Measurements from ENCODE around the gene ZBED4.

ZBED4 gene

GRCh38 chr22:49873228-49873940, 19.7 kb downstream of the ZBED4 start:
- no peaks in the 10 kb centered on the region for H3K4me1 ChIP-seq (ENCODE audit: control insufficient read depth, insufficient read depth, low read length)
- no peaks in the 10 kb centered on the region for H3K27me3 ChIP-seq (replicated peaks; ENCODE audit: control insufficient read depth, insufficient read depth, low read length)
- H3K4me3 ChIP-seq (ENCODE audit: low read length): no peak overlapping the region
- H3K36me3 ChIP-seq (ENCODE audit: control insufficient read depth, insufficient read depth, low read length, severe bottlenecking): no peaks in the 10 kb centered on the region
- H3K9me3 ChIP-seq (ENCODE audit: control insufficient read depth, low read length): peaks cover 12% of the 10 kb centered on the region
- no peak overlapping the region for H3K9ac ChIP-seq (ENCODE audit: low read length)
- DNase-seq (ENCODE audit: low read depth): no peak

- Histone ChIP-seq H3K4me3 (ENCODE audit: low read length) (no peak overlapping the region), H3K27me3 (replicated peaks; ENCODE audit: control insufficient read depth, insufficient read depth, low read length) (no peaks in the 10 kb centered on the region), H3K9me3 (ENCODE audit: control insufficient read depth, low read length) (no peaks in the 10 kb centered on the region), H3K9ac (ENCODE audit: low read length) (no peak overlapping the region), H3K36me3 (ENCODE audit: control insufficient read depth, insufficient read depth, low read length, severe bottlenecking) (no peaks in the 10 kb centered on the region), H3K4me1 (ENCODE audit: control insufficient read depth, insufficient read depth, low read length) (no peaks in the 10 kb centered on the region)
- DNase-seq (ENCODE audit: low read depth): no peak
Observed at GRCh38 chr22:49877642-49878041, 24.0 kb downstream of the ZBED4 start.

- H3K36me3 ChIP-seq (ENCODE audit: control insufficient read depth, insufficient read depth, low read length, severe bottlenecking): no peaks in the 10 kb centered on the region
- H3K27me3 ChIP-seq (replicated peaks; ENCODE audit: control insufficient read depth, insufficient read depth, low read length): no peaks in the 10 kb centered on the region
- no peaks in the 10 kb centered on the region for H3K4me1 ChIP-seq (ENCODE audit: control insufficient read depth, insufficient read depth, low read length)
- H3K9me3 ChIP-seq (ENCODE audit: control insufficient read depth, low read length): no peaks in the 10 kb centered on the region
- DNase-seq (ENCODE audit: low read depth): no peak
- H3K4me3 ChIP-seq (ENCODE audit: low read length): no peak overlapping the region
- H3K9ac ChIP-seq (ENCODE audit: low read length): no peak overlapping the region
Observed at GRCh38 chr22:49878206-49878605, 24.6 kb downstream of the ZBED4 start.

- Histone ChIP-seq H3K4me3 (ENCODE audit: low read length) (no peak overlapping the region), H3K9ac (ENCODE audit: low read length) (no peak overlapping the region), H3K9me3 (ENCODE audit: control insufficient read depth, low read length) (no peaks in the 10 kb centered on the region), H3K27me3 (replicated peaks; ENCODE audit: control insufficient read depth, insufficient read depth, low read length) (no peaks in the 10 kb centered on the region), H3K4me1 (ENCODE audit: control insufficient read depth, insufficient read depth, low read length) (no peaks in the 10 kb centered on the region), H3K36me3 (ENCODE audit: control insufficient read depth, insufficient read depth, low read length, severe bottlenecking) (peaks cover 12% of the 10 kb centered on the region)
- no peak for DNase-seq (ENCODE audit: low read depth)
Observed at GRCh38 chr22:49879871-49880270, 26.2 kb downstream of the ZBED4 start.

GRCh38 chr22:49880281-49880680, 26.6 kb downstream of the ZBED4 start:
- peaks cover 16% of the 10 kb centered on the region for H3K36me3 ChIP-seq (ENCODE audit: control insufficient read depth, insufficient read depth, low read length, severe bottlenecking)
- no peaks in the 10 kb centered on the region for H3K27me3 ChIP-seq (replicated peaks; ENCODE audit: control insufficient read depth, insufficient read depth, low read length)
- H3K4me1 ChIP-seq (ENCODE audit: control insufficient read depth, insufficient read depth, low read length): no peaks in the 10 kb centered on the region
- H3K9ac ChIP-seq (ENCODE audit: low read length): no peak overlapping the region
- no peak overlapping the region for H3K4me3 ChIP-seq (ENCODE audit: low read length)
- DNase-seq (ENCODE audit: low read depth): no peak
- H3K9me3 ChIP-seq (ENCODE audit: control insufficient read depth, low read length): no peaks in the 10 kb centered on the region

- Histone ChIP-seq H3K4me3 (ENCODE audit: low read length) (no peak overlapping the region), H3K36me3 (ENCODE audit: control insufficient read depth, insufficient read depth, low read length, severe bottlenecking) (peaks cover 32% of the 10 kb centered on the region), H3K4me1 (ENCODE audit: control insufficient read depth, insufficient read depth, low read length) (no peaks in the 10 kb centered on the region), H3K9me3 (ENCODE audit: control insufficient read depth, low read length) (no peaks in the 10 kb centered on the region), H3K27me3 (replicated peaks; ENCODE audit: control insufficient read depth, insufficient read depth, low read length) (no peaks in the 10 kb centered on the region), H3K9ac (ENCODE audit: low read length) (no peak overlapping the region)
- no peak for DNase-seq (ENCODE audit: low read depth)
Observed at GRCh38 chr22:49881856-49882255, 28.2 kb downstream of the ZBED4 start.

- Histone ChIP-seq H3K4me3 (ENCODE audit: low read length) (no peak overlapping the region), H3K27me3 (replicated peaks; ENCODE audit: control insufficient read depth, insufficient read depth, low read length) (no peaks in the 10 kb centered on the region), H3K36me3 (ENCODE audit: control insufficient read depth, insufficient read depth, low read length, severe bottlenecking) (peaks cover 40% of the 10 kb centered on the region), H3K9ac (ENCODE audit: low read length) (no peak overlapping the region), H3K9me3 (ENCODE audit: control insufficient read depth, low read length) (no peaks in the 10 kb centered on the region), H3K4me1 (ENCODE audit: control insufficient read depth, insufficient read depth, low read length) (no peaks in the 10 kb centered on the region)
- DNase-seq (ENCODE audit: low read depth): no peak
Observed at GRCh38 chr22:49882519-49883293, 29.1 kb downstream of the ZBED4 start.

- no peak overlapping the region for H3K9ac ChIP-seq (ENCODE audit: low read length)
- DNase-seq (ENCODE audit: low read depth): peak; percentile 14
- H3K4me3 ChIP-seq (ENCODE audit: low read length): no peak overlapping the region
- no peaks in the 10 kb centered on the region for H3K27me3 ChIP-seq (replicated peaks; ENCODE audit: control insufficient read depth, insufficient read depth, low read length)
- no peaks in the 10 kb centered on the region for H3K4me1 ChIP-seq (ENCODE audit: control insufficient read depth, insufficient read depth, low read length)
- H3K9me3 ChIP-seq (ENCODE audit: control insufficient read depth, low read length): no peaks in the 10 kb centered on the region
- H3K36me3 ChIP-seq (ENCODE audit: control insufficient read depth, insufficient read depth, low read length, severe bottlenecking): peaks cover 45% of the 10 kb centered on the region
Observed at GRCh38 chr22:49883294-49883640, 29.6 kb downstream of the ZBED4 start.

- H3K4me3 ChIP-seq (ENCODE audit: low read length): no peak overlapping the region
- H3K9me3 ChIP-seq (ENCODE audit: control insufficient read depth, low read length): no peaks in the 10 kb centered on the region
- no peaks in the 10 kb centered on the region for H3K4me1 ChIP-seq (ENCODE audit: control insufficient read depth, insufficient read depth, low read length)
- H3K36me3 ChIP-seq (ENCODE audit: control insufficient read depth, insufficient read depth, low read length, severe bottlenecking): peaks cover 53% of the 10 kb centered on the region
- H3K27me3 ChIP-seq (replicated peaks; ENCODE audit: control insufficient read depth, insufficient read depth, low read length): no peaks in the 10 kb centered on the region
- no peak overlapping the region for H3K9ac ChIP-seq (ENCODE audit: low read length)
- no peak for DNase-seq (ENCODE audit: low read depth)
Observed at GRCh38 chr22:49884075-49884474, 30.4 kb downstream of the ZBED4 start.

GRCh38 chr22:49884503-49885260, 31.0 kb downstream of the ZBED4 start:
- H3K36me3 ChIP-seq (ENCODE audit: control insufficient read depth, insufficient read depth, low read length, severe bottlenecking): peaks cover 59% of the 10 kb centered on the region
- no peak overlapping the region for H3K9ac ChIP-seq (ENCODE audit: low read length)
- no peaks in the 10 kb centered on the region for H3K27me3 ChIP-seq (replicated peaks; ENCODE audit: control insufficient read depth, insufficient read depth, low read length)
- no peaks in the 10 kb centered on the region for H3K9me3 ChIP-seq (ENCODE audit: control insufficient read depth, low read length)
- no peak overlapping the region for H3K4me3 ChIP-seq (ENCODE audit: low read length)
- no peaks in the 10 kb centered on the region for H3K4me1 ChIP-seq (ENCODE audit: control insufficient read depth, insufficient read depth, low read length)
- DNase-seq (ENCODE audit: low read depth): no peak

GRCh38 chr22:49885281-49885680, 31.6 kb downstream of the ZBED4 start:
- H3K36me3 ChIP-seq (ENCODE audit: control insufficient read depth, insufficient read depth, low read length, severe bottlenecking): peaks cover 59% of the 10 kb centered on the region
- DNase-seq (ENCODE audit: low read depth): no peak
- no peak overlapping the region for H3K4me3 ChIP-seq (ENCODE audit: low read length)
- no peaks in the 10 kb centered on the region for H3K27me3 ChIP-seq (replicated peaks; ENCODE audit: control insufficient read depth, insufficient read depth, low read length)
- H3K4me1 ChIP-seq (ENCODE audit: control insufficient read depth, insufficient read depth, low read length): no peaks in the 10 kb centered on the region
- H3K9me3 ChIP-seq (ENCODE audit: control insufficient read depth, low read length): no peaks in the 10 kb centered on the region
- no peak overlapping the region for H3K9ac ChIP-seq (ENCODE audit: low read length)

All from adipocyte (in vitro differentiated cells).